ACC112 (cell line): ENCODE results near the gene G6PC1.
"Not testable (repeated sequence)": the region's sequence is repeated elsewhere in the genome, so short reads cannot be mapped to it uniquely, and the experiment has no call there.

Experiments used
- H2AFZ ChIP-seq: fragments of 200-600 bp; sonication (generic); one replicate; pipeline ENCODE4 v1.6.0; 2017; ENCODE audit warnings: antibody characterized with exemption, low read length; ENCODE audit not compliant: unreplicated experiment
- H3K27ac ChIP-seq: fragments of 200-600 bp; sonication (generic); 2 replicates; pipeline ENCODE4 v1.5.1; 2014; ENCODE audit warnings: low read depth, mild to moderate bottlenecking, antibody characterized with exemption, low read length, moderate library complexity
- H3K27me3 ChIP-seq: fragments of 200-600 bp; sonication (generic); 2 replicates; pipeline ENCODE4 v1.6.1; 2014; ENCODE audit warnings: mild to moderate bottlenecking, antibody characterized with exemption, low read length, moderate library complexity, mixed read lengths; ENCODE audit not compliant: insufficient read depth
- H3K36me3 ChIP-seq: fragments of 200-600 bp; sonication (generic); 2 replicates; pipeline ENCODE4 v1.6.1; 2016; ENCODE audit warnings: mild to moderate bottlenecking, antibody characterized with exemption, low read length, moderate library complexity, mixed read lengths; ENCODE audit not compliant: insufficient read depth
- H3K4me1 ChIP-seq: fragments of 200-600 bp; sonication (generic); one replicate; pipeline ENCODE4 v1.6.1; 2016; ENCODE audit warnings: low read length, mixed read lengths; ENCODE audit not compliant: insufficient read depth, unreplicated experiment, control insufficient read depth
- H3K4me3 ChIP-seq: fragments of 200-600 bp; sonication (generic); 2 replicates; pipeline ENCODE4 v1.5.1; 2014; ENCODE audit warnings: mild to moderate bottlenecking, low read depth, low read length
- H3K79me2 ChIP-seq: fragments of 200-600 bp; sonication (generic); one replicate; pipeline ENCODE4 v1.6.0; 2016; ENCODE audit warnings: low read length; ENCODE audit not compliant: control insufficient read depth, unreplicated experiment, insufficient read depth

G6PC1 gene

DNA sequence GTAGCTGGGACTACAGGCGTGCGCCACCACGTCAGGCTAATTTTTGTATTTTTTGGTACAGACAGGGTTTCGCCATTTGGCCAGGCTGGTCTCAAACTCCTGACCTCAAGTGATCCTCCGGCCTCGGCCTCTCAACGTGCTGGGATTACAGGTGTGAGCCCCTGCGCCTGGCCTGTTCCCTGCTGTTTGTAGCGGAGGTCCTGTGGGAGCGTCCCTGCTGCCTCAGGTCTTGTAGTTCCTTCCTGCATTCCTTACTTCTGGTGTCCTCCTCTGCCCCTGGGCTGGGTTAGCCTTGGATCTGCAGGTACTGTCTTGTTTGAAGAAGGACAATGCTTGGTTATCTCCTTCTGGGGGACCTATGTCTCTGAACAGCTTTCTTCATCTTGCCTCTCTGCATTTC lies 23.6 kb upstream of the G6PC1 start:
- H3K4me3 ChIP-seq: no peak overlapping the region
- H2AFZ ChIP-seq: no peak overlapping the region
- H3K27me3 ChIP-seq: peaks cover 33% of the 10 kb centered on the region
- no peaks in the 10 kb centered on the region for H3K36me3 ChIP-seq
- H3K79me2 ChIP-seq: no peaks in the 10 kb centered on the region
- H3K4me1 ChIP-seq: no peaks in the 10 kb centered on the region
- H3K27ac ChIP-seq: no peak overlapping the region

DNA sequence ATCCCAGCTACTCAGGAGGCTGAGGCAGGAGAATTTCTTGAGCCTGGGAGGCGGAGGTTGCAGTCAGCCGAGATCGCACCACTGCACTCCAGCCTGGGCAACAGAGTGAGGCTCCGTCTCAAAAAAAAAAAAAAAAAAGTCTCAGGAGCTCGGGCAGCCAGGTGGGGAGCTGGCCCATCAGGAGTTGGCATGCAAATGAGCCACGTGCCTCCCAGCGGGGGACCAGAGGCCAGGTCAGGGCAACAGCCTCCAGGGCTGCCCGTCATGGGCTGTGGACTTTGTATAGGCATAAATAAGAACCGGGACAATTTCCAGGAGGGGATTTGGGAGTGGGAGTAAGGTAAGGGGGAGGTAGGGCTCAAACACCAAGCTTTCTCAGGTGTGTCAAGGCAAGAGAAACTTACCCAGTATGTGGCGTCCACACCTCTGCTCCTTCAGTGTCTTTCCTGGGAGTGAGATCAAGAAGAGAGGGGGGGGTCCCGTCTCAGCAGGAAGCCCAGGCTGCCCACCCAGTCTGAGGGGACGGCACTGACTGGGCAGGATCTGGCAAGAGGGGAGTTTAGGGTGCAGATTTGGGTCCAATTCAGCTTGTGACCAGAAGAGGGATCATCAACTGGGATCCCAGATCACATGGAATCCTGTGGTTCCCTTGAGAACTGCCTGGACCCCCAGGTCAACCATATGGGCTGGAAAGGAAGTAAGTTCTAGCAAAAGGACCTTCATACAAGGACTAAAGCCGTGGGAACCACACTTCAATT lies 22.3 kb upstream of the G6PC1 start:
- Histone ChIP-seq H2AFZ (no peak overlapping the region), H3K27me3 (peaks cover 24% of the 10 kb centered on the region), H3K4me3 (no peak overlapping the region), H3K4me1 (no peaks in the 10 kb centered on the region), H3K36me3 (no peaks in the 10 kb centered on the region), H3K79me2 (no peaks in the 10 kb centered on the region), H3K27ac (no peak overlapping the region)

DNA sequence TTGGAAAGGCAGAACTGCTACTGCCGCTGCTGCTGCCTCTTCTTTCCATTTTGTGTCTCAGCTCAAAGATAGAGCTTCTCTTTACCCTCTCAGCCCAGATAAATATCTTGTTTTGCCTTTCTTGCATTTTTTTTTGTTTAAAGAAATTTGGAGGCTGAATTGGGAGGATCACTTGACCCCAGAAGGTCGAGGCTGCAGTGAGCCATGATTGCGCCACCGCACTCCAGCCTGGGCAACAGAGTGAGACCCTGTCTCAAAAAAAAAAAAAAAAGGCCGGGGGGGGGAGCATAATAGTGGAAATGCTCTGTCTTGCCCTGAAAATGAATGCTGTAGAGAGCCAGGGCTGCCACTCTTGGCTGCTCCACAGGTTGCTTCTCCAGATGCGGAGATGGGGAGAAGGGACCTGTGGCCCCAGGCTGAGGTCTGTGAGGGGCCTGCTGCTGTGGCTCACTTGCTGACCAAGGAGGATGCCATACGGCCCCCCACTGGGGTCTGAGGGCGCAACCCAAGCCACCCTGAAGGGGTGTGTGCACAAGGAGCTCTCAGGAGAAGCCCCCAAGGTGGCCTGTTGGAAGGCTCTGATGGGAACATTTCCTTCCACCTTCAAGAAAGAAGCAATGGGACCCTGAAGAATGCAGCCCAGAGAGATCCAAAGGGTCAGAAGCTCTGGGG lies 21.5 kb upstream of the G6PC1 start:
- Histone ChIP-seq H3K27me3 (peaks cover 24% of the 10 kb centered on the region), H2AFZ (no peak overlapping the region), H3K4me1 (no peaks in the 10 kb centered on the region), H3K27ac (no peak overlapping the region), H3K79me2 (no peaks in the 10 kb centered on the region), H3K4me3 (no peak overlapping the region), H3K36me3 (no peaks in the 10 kb centered on the region)

DNA sequence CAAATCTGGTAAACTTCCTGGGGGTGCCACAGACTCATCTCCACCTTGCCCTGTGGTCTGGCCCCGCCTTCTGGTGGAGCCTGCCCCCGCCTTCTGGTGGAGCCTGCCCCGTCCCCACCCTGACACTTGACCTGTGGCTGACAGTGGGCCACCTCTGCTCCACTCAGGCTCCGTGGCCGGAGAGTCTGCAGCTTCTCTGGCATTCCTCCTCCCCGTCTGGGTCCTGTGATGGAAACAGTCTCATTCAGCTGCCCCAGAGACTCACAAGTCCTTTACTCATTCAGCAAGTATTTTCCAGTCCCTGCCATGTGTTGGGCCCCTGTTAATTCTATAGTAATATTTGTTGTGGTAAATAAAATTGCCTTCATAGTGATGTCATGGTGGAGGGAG lies 21.0 kb upstream of the G6PC1 start:
- Histone ChIP-seq H3K4me1 (no peaks in the 10 kb centered on the region), H3K27me3 (peaks cover 24% of the 10 kb centered on the region), H3K4me3 (no peak overlapping the region), H3K27ac (no peak overlapping the region), H3K36me3 (no peaks in the 10 kb centered on the region), H3K79me2 (no peaks in the 10 kb centered on the region), H2AFZ (no peak overlapping the region)

DNA sequence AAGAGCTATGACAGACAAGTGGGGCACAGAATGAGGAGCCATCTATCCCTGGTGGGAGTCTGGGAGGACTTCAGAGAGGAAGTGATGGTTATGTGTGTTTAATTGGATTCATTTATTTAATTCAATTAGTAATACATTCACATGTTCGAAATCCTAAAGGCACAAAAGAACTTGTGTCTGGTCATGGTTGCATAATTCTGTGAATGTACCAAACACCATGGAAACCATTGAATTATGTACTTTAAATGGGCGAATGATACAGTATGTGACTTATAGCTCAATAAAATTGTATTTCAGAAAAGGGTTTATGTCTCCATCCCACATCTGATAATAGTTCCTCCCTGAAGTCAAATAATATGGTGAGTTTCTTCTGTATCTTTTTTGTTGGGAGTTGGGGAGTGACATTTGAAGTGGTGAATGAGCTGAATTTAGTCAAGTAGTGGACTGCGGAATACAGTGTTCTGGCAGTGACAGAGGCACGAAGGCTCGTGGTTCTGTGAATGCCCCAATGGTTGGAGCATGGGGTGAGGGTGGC lies 19.8 kb upstream of the G6PC1 start:
- H2AFZ ChIP-seq: no peak overlapping the region
- H3K27me3 ChIP-seq: peaks cover 21% of the 10 kb centered on the region
- H3K36me3 ChIP-seq: no peaks in the 10 kb centered on the region
- no peak overlapping the region for H3K27ac ChIP-seq
- H3K4me1 ChIP-seq: no peaks in the 10 kb centered on the region
- no peaks in the 10 kb centered on the region for H3K79me2 ChIP-seq
- H3K4me3 ChIP-seq: no peak overlapping the region

DNA sequence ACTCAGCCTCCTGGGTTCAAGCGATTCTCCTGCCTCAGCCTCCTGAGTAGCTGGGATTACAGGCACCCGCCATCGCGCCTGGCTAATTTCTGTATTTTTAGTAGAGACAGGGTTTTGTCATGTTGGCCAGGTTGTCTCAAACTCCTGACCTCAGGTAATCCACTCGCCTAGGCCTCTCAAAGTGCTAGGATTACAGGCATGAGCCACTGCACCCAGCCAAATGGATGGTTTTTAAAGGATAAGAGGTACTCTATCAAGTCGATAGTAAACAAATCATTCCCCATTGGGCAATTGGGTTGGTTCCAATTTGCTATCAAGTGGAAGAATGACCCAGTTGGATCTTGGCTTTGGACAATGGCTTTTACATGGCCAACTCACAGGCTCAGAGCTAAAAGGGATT lies 18.9 kb upstream of the G6PC1 start:
- not testable (repeated sequence) for H3K36me3 ChIP-seq, H3K4me1 ChIP-seq, H3K27ac ChIP-seq, H3K4me3 ChIP-seq, H2AFZ ChIP-seq, H3K79me2 ChIP-seq
- H3K27me3 ChIP-seq: peaks cover 21% of the 10 kb centered on the region

DNA sequence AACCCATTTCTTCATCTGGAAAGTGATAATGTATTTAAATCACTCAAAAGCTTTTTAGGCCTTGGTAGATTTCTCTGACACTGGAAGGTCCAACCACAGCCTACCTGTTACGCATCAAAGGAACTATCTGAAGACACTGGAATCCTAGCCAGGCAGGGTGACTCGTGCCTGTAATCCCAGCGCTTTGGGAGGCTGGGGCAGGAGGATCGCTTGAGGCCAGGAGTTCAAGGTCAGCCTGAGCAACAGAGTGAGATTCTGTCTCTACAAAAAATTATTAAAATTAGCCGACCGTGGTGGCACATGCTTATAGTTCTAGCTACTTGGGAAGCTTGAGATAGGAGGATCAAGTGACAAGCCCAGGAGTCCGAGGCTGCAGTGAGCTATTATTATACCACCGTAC lies 18.4 kb upstream of the G6PC1 start:
- Histone ChIP-seq H3K36me3 (no peaks in the 10 kb centered on the region), H3K4me3 (no peak overlapping the region), H3K27me3 (peaks cover 16% of the 10 kb centered on the region), H3K4me1 (no peaks in the 10 kb centered on the region), H3K79me2 (no peaks in the 10 kb centered on the region), H3K27ac (no peak overlapping the region), H2AFZ (no peak overlapping the region)

DNA sequence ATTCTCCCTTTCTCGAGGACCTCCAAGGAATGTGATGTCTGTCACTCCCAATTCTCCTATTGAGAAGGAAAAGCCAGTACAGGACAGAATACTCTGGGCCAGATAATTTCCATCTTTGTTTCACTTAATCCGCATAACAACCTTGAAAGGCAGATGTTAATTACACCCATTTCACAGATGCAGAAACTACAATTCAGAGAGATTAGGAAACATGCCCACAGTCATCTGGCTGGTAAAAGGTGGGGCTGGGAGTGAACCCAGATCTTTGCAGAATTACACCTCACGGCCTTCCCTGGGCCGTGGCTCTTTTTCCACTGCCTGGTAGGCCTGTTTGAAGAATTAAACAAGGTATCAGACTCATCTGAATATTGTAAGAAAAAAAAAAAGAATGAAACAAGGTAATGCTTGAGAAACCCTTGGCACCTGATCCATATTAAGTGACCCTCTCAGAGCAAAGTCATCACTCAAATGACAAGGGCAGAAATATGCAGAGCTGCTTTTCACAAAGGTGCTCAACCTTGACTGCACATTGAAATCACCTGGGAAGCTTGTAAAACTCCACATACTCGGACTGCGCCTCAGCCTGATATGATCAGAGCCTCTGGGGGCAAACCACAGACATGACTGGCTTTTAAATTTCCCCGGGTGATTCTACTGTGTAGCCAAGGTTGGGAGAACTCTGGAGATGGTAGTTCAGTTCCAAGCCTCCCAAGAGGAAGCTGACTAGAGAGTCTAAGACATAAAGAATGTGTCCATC lies 16.6 kb upstream of the G6PC1 start:
- Histone ChIP-seq H3K4me1 (no peaks in the 10 kb centered on the region), H3K27me3 (peaks cover 4% of the 10 kb centered on the region), H3K79me2 (no peaks in the 10 kb centered on the region), H3K36me3 (no peaks in the 10 kb centered on the region), H2AFZ (no peak overlapping the region), H3K27ac (no peak overlapping the region), H3K4me3 (no peak overlapping the region)

DNA sequence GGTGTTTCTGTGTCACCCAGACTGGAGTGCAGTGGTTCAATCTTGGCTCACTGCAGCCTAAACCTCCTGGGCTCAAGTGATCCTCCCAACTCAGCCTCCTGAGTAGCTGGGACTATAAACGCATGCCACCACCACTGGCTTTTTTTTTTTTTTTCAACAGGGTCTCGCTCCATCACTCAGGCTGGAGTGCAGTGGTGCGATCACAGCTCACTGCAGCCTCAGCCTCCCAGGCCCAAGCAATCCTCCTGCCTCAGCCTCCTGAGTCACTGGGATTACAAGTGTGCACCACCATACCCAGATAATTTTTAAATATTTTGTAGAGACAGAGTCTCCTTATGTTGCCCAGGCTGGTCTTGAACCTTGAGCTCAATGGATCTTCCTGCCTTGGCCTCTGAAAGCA lies 14.8 kb upstream of the G6PC1 start:
- H3K4me1 ChIP-seq, H3K27ac ChIP-seq, H3K79me2 ChIP-seq, H3K4me3 ChIP-seq, H3K36me3 ChIP-seq, H2AFZ ChIP-seq, H3K27me3 ChIP-seq: not testable (repeated sequence)

DNA sequence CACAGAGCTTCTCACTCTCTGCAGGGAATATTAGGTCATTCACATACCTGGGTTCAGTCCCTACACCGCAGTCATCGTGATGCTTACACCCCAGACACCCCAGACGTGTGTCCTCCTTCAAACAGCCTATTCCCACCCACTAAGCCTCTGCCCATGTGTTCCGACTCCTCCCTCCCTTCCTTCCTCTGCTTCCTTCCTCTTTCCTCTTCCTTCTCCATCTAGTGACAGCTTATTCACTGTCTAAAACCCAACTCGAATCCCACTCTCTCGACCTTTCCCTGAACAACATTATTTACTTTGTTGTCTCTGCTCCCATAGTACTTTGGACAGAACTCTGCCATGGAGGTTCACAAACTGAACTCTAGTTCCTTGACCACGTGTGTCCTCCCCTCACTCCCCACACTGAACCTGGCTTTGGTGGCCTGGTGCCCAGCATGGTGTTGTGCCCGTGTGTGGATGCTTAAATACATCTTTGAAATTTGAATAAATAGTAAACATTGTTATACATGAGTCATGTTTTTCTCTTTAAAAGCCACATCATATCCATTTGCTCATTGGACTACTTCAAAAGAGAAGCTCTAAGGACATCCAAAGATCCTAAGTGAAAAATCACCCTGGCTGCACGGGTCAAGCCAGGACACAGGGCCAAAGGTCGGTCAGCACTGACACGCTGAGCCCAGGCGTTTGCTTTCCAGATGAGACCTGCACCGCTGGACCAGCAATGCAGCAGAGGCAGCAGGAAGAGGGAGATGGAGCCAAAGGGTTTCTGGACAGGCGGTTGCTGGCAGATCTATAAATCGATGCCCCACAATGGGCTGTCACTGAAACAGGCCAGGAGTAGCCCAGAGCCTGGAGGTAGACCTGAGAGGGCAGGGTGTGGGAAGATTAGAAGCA lies 14.1 kb upstream of the G6PC1 start:
- no peaks in the 10 kb centered on the region for H3K4me1 ChIP-seq
- H2AFZ ChIP-seq: no peak overlapping the region

More for the DNA sequence above, 14.1 kb upstream of the G6PC1 start:
- H3K79me2 ChIP-seq: no peaks in the 10 kb centered on the region
- no peak overlapping the region for H3K4me3 ChIP-seq
- H3K27ac ChIP-seq: no peak overlapping the region
- no peaks in the 10 kb centered on the region; the same call in 1 of the 2 replicates for H3K27me3 ChIP-seq
- no peaks in the 10 kb centered on the region for H3K36me3 ChIP-seq
